Measurements from ENCODE around the gene TUBA1A.
"Not testable (repeated sequence)": the region's sequence is repeated elsewhere in the genome, so short reads cannot be mapped to it uniquely, and the experiment has no call there.

- not testable (repeated sequence) for TF ChIP-seq ZFP3 (CRISPR knock-in tag; IDR thresholded peaks at IDR 0.05); RARB (CRISPR knock-in tag; IDR thresholded peaks at IDR 0.05); TSHZ2 (CRISPR knock-in tag; IDR thresholded peaks at IDR 0.05); SNAI2 (CRISPR knock-in tag; IDR thresholded peaks at IDR 0.05); ZNF8 (CRISPR knock-in tag; IDR thresholded peaks at IDR 0.05); ESRRG (CRISPR knock-in tag; IDR thresholded peaks at IDR 0.05); PPARA (CRISPR knock-in tag; IDR thresholded peaks at IDR 0.05; ENCODE audit: borderline replicate concordance)
- TF ChIP-seq ZFP30 (CRISPR knock-in tag; IDR thresholded peaks at IDR 0.05), result peak; percentile 24; the same call in 1 of the 2 replicates
- TF ChIP-seq, protein P1, sequence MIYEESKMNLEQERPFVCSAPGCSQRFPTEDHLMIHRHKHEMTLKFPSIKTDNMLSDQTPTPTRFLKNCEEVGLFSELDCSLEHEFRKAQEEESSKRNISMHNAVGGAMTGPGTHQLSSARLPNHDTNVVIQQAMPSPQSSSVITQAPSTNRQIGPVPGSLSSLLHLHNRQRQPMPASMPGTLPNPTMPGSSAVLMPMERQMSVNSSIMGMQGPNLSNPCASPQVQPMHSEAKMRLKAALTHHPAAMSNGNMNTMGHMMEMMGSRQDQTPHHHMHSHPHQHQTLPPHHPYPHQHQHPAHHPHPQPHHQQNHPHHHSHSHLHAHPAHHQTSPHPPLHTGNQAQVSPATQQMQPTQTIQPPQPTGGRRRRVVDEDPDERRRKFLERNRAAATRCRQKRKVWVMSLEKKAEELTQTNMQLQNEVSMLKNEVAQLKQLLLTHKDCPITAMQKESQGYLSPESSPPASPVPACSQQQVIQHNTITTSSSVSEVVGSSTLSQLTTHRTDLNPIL (CRISPR knock-in tag; IDR thresholded peaks at IDR 0.05; ENCODE audit: low read depth), result peak; percentile 60; the same call in 1 of the 2 replicates
- TF ChIP-seq, protein P2, sequence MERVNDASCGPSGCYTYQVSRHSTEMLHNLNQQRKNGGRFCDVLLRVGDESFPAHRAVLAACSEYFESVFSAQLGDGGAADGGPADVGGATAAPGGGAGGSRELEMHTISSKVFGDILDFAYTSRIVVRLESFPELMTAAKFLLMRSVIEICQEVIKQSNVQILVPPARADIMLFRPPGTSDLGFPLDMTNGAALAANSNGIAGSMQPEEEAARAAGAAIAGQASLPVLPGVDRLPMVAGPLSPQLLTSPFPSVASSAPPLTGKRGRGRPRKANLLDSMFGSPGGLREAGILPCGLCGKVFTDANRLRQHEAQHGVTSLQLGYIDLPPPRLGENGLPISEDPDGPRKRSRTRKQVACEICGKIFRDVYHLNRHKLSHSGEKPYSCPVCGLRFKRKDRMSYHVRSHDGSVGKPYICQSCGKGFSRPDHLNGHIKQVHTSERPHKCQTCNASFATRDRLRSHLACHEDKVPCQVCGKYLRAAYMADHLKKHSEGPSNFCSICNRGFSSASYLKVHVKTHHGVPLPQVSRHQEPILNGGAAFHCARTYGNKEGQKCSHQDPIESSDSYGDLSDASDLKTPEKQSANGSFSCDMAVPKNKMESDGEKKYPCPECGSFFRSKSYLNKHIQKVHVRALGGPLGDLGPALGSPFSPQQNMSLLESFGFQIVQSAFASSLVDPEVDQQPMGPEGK (CRISPR knock-in tag; IDR thresholded peaks at IDR 0.05; ENCODE audit: borderline replicate concordance), result not testable (repeated sequence)
Measured at GRCh38 chr12:49184697-49185096, 4.2 kb downstream of the TUBA1A start.

Data from SK-N-SH treated with all-trans-retinoic acid at 6 μM for 48 hours (cell line).